AG04450 (cell line): ENCODE data around the gene MAGEA12. TPM values are rescaled to one million over a fixed set of nuclear protein-coding genes. Genes with fewer than 3 reads are reported as not detected.
"Not testable (repeated sequence)": the region's sequence is repeated elsewhere in the genome, so short reads cannot be mapped to it uniquely, and the experiment has no call there.

ENCODE experiments used
- CTCF ChIA-PET: fragments of 300-600, 350-600 bp; formaldehyde crosslinking; extraction: SDS; loops from one replicate; lab custom pipeline; 2022; ENCODE audit warnings: antibody characterized with exemption, inconsistent platforms; lab: Charles Lee
- POLR2A ChIA-PET: fragments of 350-600 bp; formaldehyde crosslinking; extraction: SDS; loops from one replicate; lab custom pipeline; 2021; ENCODE audit warnings: antibody characterized with exemption, inconsistent platforms; lab: Yijun Ruan, JAX
- DNase-seq: peaks from one replicate; pipeline ENCODE4 v3.0.0-alpha.2; 2011; ENCODE audit warnings: low read depth, low spot score
- H3K27ac ChIP-seq: one replicate; pipeline ENCODE4 v1.5.1; 2012; ENCODE audit warnings: low read depth, low read length, control low read depth
- H3K27me3 ChIP-seq: one replicate; pipeline ENCODE4 v1.6.0; 2012; ENCODE audit warnings: low read length; ENCODE audit not compliant: control insufficient read depth, insufficient read depth
- H3K4me3 ChIP-seq: 2 replicates; pipeline ENCODE4 v1.5.1; 2011; ENCODE audit warnings: mild to moderate bottlenecking, low read depth, low read length, control low read depth
- H3K9me3 ChIP-seq: 2 replicates; pipeline ENCODE4 v1.5.1; 2012; ENCODE audit warnings: low read length; ENCODE audit not compliant: control insufficient read depth, insufficient read depth
- polyA plus RNA-seq: library from polyadenylated mRNA; depleted of rRNA; stranded (reverse); fragments of >200 nt; gene quantifications from 2 replicates; pipeline ENCODE4 v1.2.3, GENCODE V29; 2011; rRNA removed

MAGEA12 gene
- polyA plus RNA-seq, 1 experiment, result not detected

GRCh38 chrX:152754871-152755270 is 21.3 kb downstream of the MAGEA12 start:
- POLR2A ChIA-PET, result not testable (repeated sequence)

GRCh38 chrX:152758918-152759317 is 25.4 kb downstream of the MAGEA12 start, which contains the start of gene CSAG3:
CSAG3 (plus strand) TSS chrX:152759218.
- H3K27me3 ChIP-seq, POLR2A ChIA-PET, DNase-seq, H3K9me3 ChIP-seq, H3K4me3 ChIP-seq, CTCF ChIA-PET, H3K27ac ChIP-seq: not testable (repeated sequence)

More at GRCh38 chrX:152754871-152755270, 21.3 kb downstream of the MAGEA12 start:
- H3K9me3 ChIP-seq, CTCF ChIA-PET, H3K27me3 ChIP-seq, DNase-seq, H3K4me3 ChIP-seq, H3K27ac ChIP-seq: not testable (repeated sequence)

GRCh38 chrX:152759544-152759943 is 26.0 kb downstream of the MAGEA12 start:
- H3K27ac ChIP-seq, H3K9me3 ChIP-seq, H3K27me3 ChIP-seq, POLR2A ChIA-PET, H3K4me3 ChIP-seq, CTCF ChIA-PET, DNase-seq: not testable (repeated sequence)

- H3K27me3 ChIP-seq, H3K9me3 ChIP-seq, H3K27ac ChIP-seq, CTCF ChIA-PET, H3K4me3 ChIP-seq, DNase-seq, POLR2A ChIA-PET: not testable (repeated sequence)
Measured at GRCh38 chrX:152761582-152761981, 28.0 kb downstream of the MAGEA12 start.

GRCh38 chrX:152766562-152766961 is 33.0 kb downstream of the MAGEA12 start:
- CTCF ChIA-PET, POLR2A ChIA-PET, H3K27me3 ChIP-seq, H3K4me3 ChIP-seq, H3K27ac ChIP-seq, H3K9me3 ChIP-seq, DNase-seq: not testable (repeated sequence)

- POLR2A ChIA-PET, H3K9me3 ChIP-seq, H3K27ac ChIP-seq, H3K4me3 ChIP-seq, DNase-seq, CTCF ChIA-PET, H3K27me3 ChIP-seq: not testable (repeated sequence)
Measured at GRCh38 chrX:152769549-152770289, 36.2 kb downstream of the MAGEA12 start, which contains the start of gene MAGEA6. MAGEA6 (minus strand) TSS chrX:152769689; CDS start chrX:152767650, 2,039 bp downstream.

- POLR2A ChIA-PET, DNase-seq, H3K4me3 ChIP-seq, H3K27ac ChIP-seq, H3K27me3 ChIP-seq, CTCF ChIA-PET, H3K9me3 ChIP-seq: not testable (repeated sequence)
Measured at GRCh38 chrX:152787062-152787461, 53.5 kb downstream of the MAGEA12 start.

Other genes starting within 250 kb of the MAGEA12 start
- gene GABRQ, start 95.9 kb upstream of the MAGEA12 start, polyA plus RNA-seq, result 0.05 TPM in 2 replicates
- not detected in 2 replicates for gene MAGEA3, start 35.0 kb upstream of the MAGEA12 start, polyA plus RNA-seq
- not detected in 2 replicates for gene CSAG2, start 24.5 kb upstream of the MAGEA12 start, polyA plus RNA-seq
- not detected in 2 replicates for gene MAGEA2B, start 19.1 kb upstream of the MAGEA12 start, polyA plus RNA-seq
- gene CSAG1, start within 50 bp of the MAGEA12 start, polyA plus RNA-seq, result not detected in 2 replicates
- gene MAGEA2, start 20.1 kb downstream of the MAGEA12 start, polyA plus RNA-seq, result not detected in 2 replicates
- not detected in 2 replicates for gene CSAG3, start 25.5 kb downstream of the MAGEA12 start, polyA plus RNA-seq
- not detected in 2 replicates for gene MAGEA6, start 35.9 kb downstream of the MAGEA12 start, polyA plus RNA-seq
- gene CETN2, start 97.0 kb downstream of the MAGEA12 start, polyA plus RNA-seq, result 53.8 and 70.9 TPM in 2 replicates
- 19.6 and 21.0 TPM in 2 replicates for gene NSDHL, start 97.3 kb downstream of the MAGEA12 start, polyA plus RNA-seq
- gene ZNF185, start 164.3 kb downstream of the MAGEA12 start, polyA plus RNA-seq, result 8.7 and 10.3 TPM in 2 replicates